ENCODE results near the gene LY6G5B.
A peak's percentile ranks its signal among the peaks of the same experiment; 100 is the strongest.

Gene LY6G5B

GRCh38 chr6:31630177-31630934, 39.4 kb upstream of the LY6G5B start:
- FAIRE-seq, result no peak
- 0 out of 2 replicates have a peak, but pooled peaks have one; percentile 12 for TF ChIP-seq POU2F2 (IDR thresholded peaks at IDR 0.05; ENCODE audit: low read depth, low read length)
- 0 out of 2 replicates have a peak, but pooled peaks have one; percentile 49 for TF ChIP-seq POLR2AphosphoS5 (IDR thresholded peaks at IDR 0.05; ENCODE audit: low read depth, low read length)
- no peak; the same call in 1 of the 2 replicates for TF ChIP-seq POLR2A (IDR thresholded peaks at IDR 0.05; ENCODE audit: low read depth, low read length)
- TF ChIP-seq TAF1 (IDR thresholded peaks at IDR 0.05; ENCODE audit: low read depth, low read length), result no peak
- DNase-seq (ENCODE audit: insufficient read length, low spot score), result no peak

- FAIRE-seq (no peak), DNase-seq (ENCODE audit: insufficient read length, low spot score) (no peak)
- TF ChIP-seq PAX5 (IDR thresholded peaks at IDR 0.05; ENCODE audit: insufficient read depth, low read length, severe bottlenecking) (no peak), POU2F2 (IDR thresholded peaks at IDR 0.05; ENCODE audit: low read depth, low read length) (no peak), POLR2AphosphoS5 (IDR thresholded peaks at IDR 0.05; ENCODE audit: low read depth, low read length) (no peak), SPI1 (IDR thresholded peaks at IDR 0.05; ENCODE audit: low read depth, low read length) (no peak), POLR2A (IDR thresholded peaks at IDR 0.05; ENCODE audit: low read depth, low read length) (no peak), TAF1 (IDR thresholded peaks at IDR 0.05; ENCODE audit: low read depth, low read length) (no peak)
These were observed 38.6 kb upstream of the LY6G5B start for GRCh38 chr6:31631209-31631608.

GRCh38 chr6:31631681-31632278, 38.0 kb upstream of the LY6G5B start:
- FAIRE-seq (no peak), DNase-seq (ENCODE audit: insufficient read length, low spot score) (no peak)
- TF ChIP-seq POLR2AphosphoS5 (IDR thresholded peaks at IDR 0.05; ENCODE audit: low read depth, low read length) (0 out of 2 replicates have a peak, but pooled peaks have one; percentile 17), PAX5 (IDR thresholded peaks at IDR 0.05; ENCODE audit: insufficient read depth, low read length, severe bottlenecking) (no peak), POLR2A (IDR thresholded peaks at IDR 0.05; ENCODE audit: low read depth, low read length) (0 out of 2 replicates have a peak, but pooled peaks have one; percentile 11), TAF1 (IDR thresholded peaks at IDR 0.05; ENCODE audit: low read depth, low read length) (no peak)

GRCh38 chr6:31632279-31632946, 37.4 kb upstream of the LY6G5B start:
- FAIRE-seq (no peak), DNase-seq (ENCODE audit: insufficient read length, low spot score) (no peak)
- TF ChIP-seq POLR2AphosphoS5 (IDR thresholded peaks at IDR 0.05; ENCODE audit: low read depth, low read length) (peak; percentile 61; the same call in 1 of the 2 replicates), POLR2A (IDR thresholded peaks at IDR 0.05; ENCODE audit: low read depth, low read length) (peak; percentile 62), SPI1 (IDR thresholded peaks at IDR 0.05; ENCODE audit: low read depth, low read length) (no peak)

- TF ChIP-seq TAF1 (IDR thresholded peaks at IDR 0.05; ENCODE audit: low read depth, low read length) (no peak), POLR2A (IDR thresholded peaks at IDR 0.05; ENCODE audit: low read depth, low read length) (peak; percentile 35; the same call in 1 of the 2 replicates), PAX5 (IDR thresholded peaks at IDR 0.05; ENCODE audit: insufficient read depth, low read length, severe bottlenecking) (no peak), POLR2AphosphoS5 (IDR thresholded peaks at IDR 0.05; ENCODE audit: low read depth, low read length) (no peak; the same call in 1 of the 2 replicates)
- DNase-seq (ENCODE audit: insufficient read length, low spot score) (no peak), FAIRE-seq (no peak)
These were observed 36.3 kb upstream of the LY6G5B start for GRCh38 chr6:31633447-31633846.

GRCh38 chr6:31634131-31634530, 35.6 kb upstream of the LY6G5B start:
- no peak for DNase-seq (ENCODE audit: insufficient read length, low spot score)
- FAIRE-seq, result no peak

GRCh38 chr6:31634969-31635575, 34.7 kb upstream of the LY6G5B start:
- DNase-seq (ENCODE audit: insufficient read length, low spot score) (no peak), FAIRE-seq (no peak)
- TF ChIP-seq POLR2AphosphoS5 (IDR thresholded peaks at IDR 0.05; ENCODE audit: low read depth, low read length) (no peak), POLR2A (IDR thresholded peaks at IDR 0.05; ENCODE audit: low read depth, low read length) (no peak; the same call in 1 of the 2 replicates), PAX5 (IDR thresholded peaks at IDR 0.05; ENCODE audit: insufficient read depth, low read length, severe bottlenecking) (no peak), TAF1 (IDR thresholded peaks at IDR 0.05; ENCODE audit: low read depth, low read length) (no peak), POU2F2 (IDR thresholded peaks at IDR 0.05; ENCODE audit: low read depth, low read length) (no peak), SPI1 (IDR thresholded peaks at IDR 0.05; ENCODE audit: low read depth, low read length) (no peak)

More at GRCh38 chr6:31634131-31634530, 35.6 kb upstream of the LY6G5B start:
- no peak for TF ChIP-seq POU2F2 (IDR thresholded peaks at IDR 0.05; ENCODE audit: low read depth, low read length)
- TF ChIP-seq POLR2AphosphoS5 (IDR thresholded peaks at IDR 0.05; ENCODE audit: low read depth, low read length), result no peak
- TF ChIP-seq PAX5 (IDR thresholded peaks at IDR 0.05; ENCODE audit: insufficient read depth, low read length, severe bottlenecking), result no peak
- no peak for TF ChIP-seq TAF1 (IDR thresholded peaks at IDR 0.05; ENCODE audit: low read depth, low read length)
- no peak for TF ChIP-seq SPI1 (IDR thresholded peaks at IDR 0.05; ENCODE audit: low read depth, low read length)
- no peak for TF ChIP-seq POLR2A (IDR thresholded peaks at IDR 0.05; ENCODE audit: low read depth, low read length)

GRCh38 chr6:31636698-31637596, 32.8 kb upstream of the LY6G5B start:
- no peak for DNase-seq (ENCODE audit: insufficient read length, low spot score)
- FAIRE-seq, result no peak
- TF ChIP-seq TAF1 (IDR thresholded peaks at IDR 0.05; ENCODE audit: low read depth, low read length), result no peak
- no peak for TF ChIP-seq POLR2AphosphoS5 (IDR thresholded peaks at IDR 0.05; ENCODE audit: low read depth, low read length)
- no peak for TF ChIP-seq POLR2A (IDR thresholded peaks at IDR 0.05; ENCODE audit: low read depth, low read length)
- TF ChIP-seq PAX5 (IDR thresholded peaks at IDR 0.05; ENCODE audit: insufficient read depth, low read length, severe bottlenecking), result no peak
- TF ChIP-seq SPI1 (IDR thresholded peaks at IDR 0.05; ENCODE audit: low read depth, low read length), result no peak
- no peak for TF ChIP-seq POU2F2 (IDR thresholded peaks at IDR 0.05; ENCODE audit: low read depth, low read length)
